H1 (cell line): ENCODE results near the gene SPAG16. TPM values are rescaled to one million over a fixed set of nuclear protein-coding genes. Genes with fewer than 3 reads are reported as not detected.

ENCODE experiments used
- JUND ChIP-seq: IDR thresholded peaks from 2 replicates; pipeline ENCODE4 v1.6.1; 2011; ENCODE audit warnings: mild to moderate bottlenecking, improper control_type of control experiment, low read length
- MAFK ChIP-seq: IDR thresholded peaks from 2 replicates; pipeline ENCODE4 v1.6.1; 2012; ENCODE audit warnings: low read depth, mild to moderate bottlenecking, improper control_type of control experiment, low read length
- RAD21 ChIP-seq, 2 experiments: IDR thresholded peaks in 1 of 2; conservative IDR thresholded peaks in 1 of 2; 2 replicates each; pipeline ENCODE4 v1.6.1; 2011; ENCODE audit warnings: low read depth in 2 of 2, low read length in 2 of 2, improper control_type of control experiment in 1 of 2, inconsistent platforms in 1 of 2, mild to moderate bottlenecking in 1 of 2, moderate library complexity in 1 of 2
- SIRT6 ChIP-seq: IDR thresholded peaks from one replicate; pipeline ENCODE4 v1.7.1; 2012; ENCODE audit warnings: low read length, inconsistent platforms
- YY1 ChIP-seq: IDR thresholded peaks from 2 replicates; pipeline ENCODE4 v1.6.1; 2011; ENCODE audit warnings: low read depth, mild to moderate bottlenecking, low read length
- polyA plus RNA-seq, 7 experiments: library from polyadenylated mRNA; depleted of rRNA in 3 of 7; stranded (reverse) in 5 of 7; unstranded in 2 of 7; fragments of >200 nt in 5 of 7; fragments of 200-250 nt in 2 of 7; gene quantifications; 1 replicate in 5 of 7; 2 replicates in 1 of 7; 4 replicates in 1 of 7; pipeline versions ENCODE4 v1.2.1 to v1.2.3, GENCODE V29; 2011 to 2013; ENCODE audit warnings: missing spikeins in 2 of 7, mixed read lengths in 2 of 7
- total RNA-seq: library from RNA; stranded (reverse); fragmentation: NEBNext Ultra II Directional; extraction: Animal tissue kit (Norgen Biotek cat#: 25700); gene quantifications from 2 replicates; pipeline ENCODE4 v1.2.1, GENCODE V29; 2021

Gene SPAG16
- total and polyA plus RNA-seq, 2 of the 8 experiments (the other 6 are each of a cell fraction or from before 2014, with no cell fraction given) = 6.0 to 14.9 TPM

GRCh38 chr2:213818436-213818835 is 534.2 kb downstream of the SPAG16 start (continued):
- TF ChIP-seq RAD21 (IDR thresholded peaks at IDR 0.05 in 1 of 2, conservative IDR thresholded peaks at IDR 0.05 in 1 of 2; ENCODE audit: low read depth in 2 of 2, low read length in 2 of 2) (no peak), JUND (no peak), SIRT6 (no peak), MAFK (no peak), YY1 (no peak)
